Left kidney (tissue), 2 donors: ENCODE measurements around the gene SLC25A42. TPM values are rescaled to one million over a fixed set of nuclear protein-coding genes. Genes with fewer than 3 reads are reported as not detected.

Experiments used
- DNase-seq: peaks from one replicate; pipeline ENCODE4 v3.0.0-alpha.2; 2013
- polyA plus RNA-seq: library from polyadenylated mRNA; unstranded; fragments of 120-200 nt; gene quantifications from one replicate; pipeline ENCODE4 v1.2.1, GENCODE V29; 2013; ENCODE audit not compliant: insufficient read length

Gene SLC25A42
- polyA plus RNA-seq, 1 donor: 20.0 TPM

- no peak for DNase-seq
Observed at GRCh38 chr19:19067276-19068072, 3.7 kb downstream of the SLC25A42 start.

GRCh38 chr19:19068659-19069654 lies 5.2 kb downstream of the SLC25A42 start:
- DNase-seq: no peak

- no peak for DNase-seq
Observed at GRCh38 chr19:19071897-19072296, 8.1 kb downstream of the SLC25A42 start.

- no peak for DNase-seq
Observed at GRCh38 chr19:19074196-19074882, 10.5 kb downstream of the SLC25A42 start.

GRCh38 chr19:19075126-19075525 lies 11.3 kb downstream of the SLC25A42 start:
- no peak for DNase-seq

GRCh38 chr19:19076476-19076875 lies 12.7 kb downstream of the SLC25A42 start:
- DNase-seq: no peak

DNA sequence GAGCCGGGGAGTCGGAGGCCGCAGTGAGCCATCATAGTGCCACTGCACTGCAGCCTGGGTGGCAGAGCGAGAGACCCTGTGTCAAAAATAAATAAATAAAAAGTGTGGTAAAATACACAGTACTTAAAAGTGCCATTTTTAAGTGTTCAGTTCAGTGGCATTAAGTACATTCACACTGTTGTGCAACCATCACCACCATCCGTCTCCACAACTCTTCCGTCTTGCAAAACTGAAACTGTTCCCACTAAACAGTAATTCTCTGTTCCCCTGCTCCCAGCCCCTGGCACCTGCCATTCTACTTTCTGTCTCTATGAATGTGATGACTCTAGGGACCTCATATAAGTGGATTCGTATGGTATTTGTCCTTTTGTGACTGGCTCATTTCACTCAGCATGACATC lies 13.3 kb downstream of the SLC25A42 start:
- DNase-seq: no peak

DNA sequence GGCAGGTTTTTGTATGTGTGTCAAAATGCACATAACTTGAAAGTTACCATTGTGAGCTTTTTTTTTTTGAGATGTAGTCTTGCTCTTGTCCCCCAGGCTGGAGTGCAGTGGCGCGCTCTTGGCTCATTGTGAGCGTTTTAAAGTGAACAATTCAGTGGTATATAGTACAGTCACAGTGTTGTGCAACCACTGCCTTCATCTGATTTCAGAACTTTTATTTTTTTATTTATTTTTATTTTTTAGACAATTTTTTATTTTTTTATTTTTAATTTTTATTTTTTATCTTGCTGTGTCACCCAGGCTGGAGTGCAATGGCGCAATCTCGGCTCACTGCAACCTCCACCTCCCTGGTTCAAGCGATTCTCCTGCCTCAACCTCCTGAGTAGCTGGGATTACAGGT lies 15.0 kb downstream of the SLC25A42 start:
- no peak for DNase-seq

- DNase-seq: no peak
Observed at GRCh38 chr19:19079571-19079970, 15.8 kb downstream of the SLC25A42 start.

DNA sequence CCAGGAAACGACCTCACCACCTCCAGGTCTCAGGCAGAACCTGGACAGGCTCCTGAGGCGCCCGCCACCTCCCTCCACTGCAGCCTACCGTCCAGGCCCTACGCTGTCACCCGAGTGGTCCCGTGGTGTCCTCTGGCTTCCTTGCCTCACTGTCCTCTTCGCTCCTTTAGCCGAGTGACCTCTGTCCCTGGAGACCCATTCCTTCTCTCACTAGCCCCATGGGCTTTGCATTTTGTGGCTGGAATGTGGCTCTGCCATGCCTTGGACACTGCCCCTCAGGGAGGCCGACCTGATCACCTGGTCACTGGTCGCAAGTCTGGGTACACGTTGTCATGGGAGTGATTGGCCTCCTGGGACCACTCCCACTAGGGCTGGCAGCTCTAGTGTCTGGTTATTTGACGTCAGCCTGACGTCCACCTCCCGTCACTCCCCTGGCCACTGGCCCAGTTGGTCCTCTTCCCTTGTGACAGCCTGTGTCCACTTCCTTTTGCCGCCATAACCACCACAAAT lies 17.9 kb downstream of the SLC25A42 start:
- no peak for DNase-seq

- DNase-seq: no peak
Observed at GRCh38 chr19:19083413-19084178, 19.8 kb downstream of the SLC25A42 start.

- DNase-seq: no peak
Observed at GRCh38 chr19:19087676-19088075, 23.9 kb downstream of the SLC25A42 start.

GRCh38 chr19:19094513-19094912 lies 30.7 kb downstream of the SLC25A42 start:
- DNase-seq: no peak

- no peak for DNase-seq
Observed at GRCh38 chr19:19095691-19096090, 31.9 kb downstream of the SLC25A42 start.

DNA sequence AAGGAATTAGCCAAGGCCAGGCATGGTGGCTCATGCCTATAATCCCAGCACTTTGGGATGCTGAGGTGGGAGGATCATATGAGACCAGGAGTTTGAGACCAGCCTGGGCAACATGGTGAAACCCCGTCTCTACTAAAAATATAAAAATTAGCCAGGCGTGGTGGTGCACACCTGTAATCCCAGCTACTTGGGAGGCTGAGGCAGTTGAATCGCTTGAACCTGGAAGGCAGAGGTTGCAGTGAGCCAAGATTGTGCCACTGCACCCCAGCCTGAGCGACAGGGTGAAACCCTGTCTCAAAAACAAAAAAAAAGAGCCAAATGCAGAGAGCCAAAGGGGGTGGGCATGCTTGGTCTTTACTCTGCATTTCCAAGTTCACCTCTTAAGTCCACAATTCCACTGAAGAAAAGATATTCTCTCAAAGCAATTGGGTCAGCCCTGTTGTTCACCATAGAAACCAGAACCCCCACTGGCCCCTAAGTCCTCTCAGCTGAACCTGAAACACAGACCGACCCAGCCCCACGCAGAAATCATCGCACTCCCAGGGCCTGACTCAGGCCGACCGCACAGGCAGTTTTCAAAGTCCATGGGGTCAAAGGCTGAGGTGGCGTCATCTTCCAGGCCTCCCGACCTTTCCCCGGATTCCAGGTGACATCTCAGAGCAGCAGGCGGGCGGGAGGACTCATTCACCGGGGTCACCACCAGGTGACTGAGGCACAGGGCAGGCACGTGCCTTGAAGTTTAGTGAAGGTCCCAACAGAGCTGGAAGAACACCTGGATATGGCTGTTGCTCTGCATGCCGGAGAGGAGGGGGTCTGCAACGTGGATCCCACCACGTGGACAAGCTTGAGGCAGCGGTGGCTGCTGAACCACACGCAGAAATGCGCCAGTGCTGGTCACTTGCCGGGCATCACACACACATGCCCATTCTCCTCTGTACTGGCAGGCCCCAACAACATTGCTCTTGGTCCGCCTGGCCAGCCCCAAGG lies 33.1 kb downstream of the SLC25A42 start:
- no peak for DNase-seq

GRCh38 chr19:19098084-19098702 lies 34.4 kb downstream of the SLC25A42 start:
- DNase-seq: no peak

- no peak for DNase-seq
Observed at GRCh38 chr19:19098703-19099632, 35.2 kb downstream of the SLC25A42 start.

DNA sequence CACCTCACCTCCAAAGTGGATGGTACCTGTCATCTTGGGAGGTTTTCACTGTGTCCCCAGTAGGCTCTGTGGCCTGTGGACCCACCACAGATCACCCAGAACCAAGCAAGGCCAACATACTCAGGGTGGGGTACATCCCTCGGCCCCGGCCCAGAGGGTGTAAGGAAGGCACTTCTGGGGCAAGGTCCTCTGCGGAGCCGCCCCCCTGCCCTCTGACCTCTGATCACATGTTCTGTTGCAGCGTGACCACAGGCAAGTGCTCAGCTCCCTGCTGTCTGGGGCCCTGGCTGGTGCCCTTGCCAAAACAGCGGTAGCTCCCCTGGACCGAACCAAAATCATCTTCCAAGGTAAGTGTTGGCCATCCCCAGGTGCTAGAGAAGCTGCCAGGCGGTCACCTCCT lies 37.7 kb downstream of the SLC25A42 start:
- no peak for DNase-seq
